Fibroblast of villous mesenchyme (primary cell): ENCODE results near the gene ADAM33. TPM values are rescaled to one million over a fixed set of nuclear protein-coding genes. Genes with fewer than 3 reads are reported as not detected.

ENCODE experiments used
- DNase-seq: peaks from one replicate; pipeline ENCODE4 v3.0.0-alpha.2; 2010; ENCODE audit warnings: low read depth
- H3K4me3 ChIP-seq: 2 replicates; pipeline ENCODE4 v1.5.1; 2011; ENCODE audit warnings: low read depth, mild to moderate bottlenecking, low read length
- total RNA-seq: library from RNA; depleted of rRNA; stranded (reverse); fragments of >200 nt; gene quantifications from 2 replicates; pipeline ENCODE4 v1.2.3, GENCODE V29; 2012
- TF ChIP-seq, protein P1 (sequence below): IDR thresholded peaks from 2 replicates; pipeline ENCODE4 v1.5.1; 2012; ENCODE audit warnings: low read depth, mild to moderate bottlenecking, low read length; ENCODE audit not compliant: insufficient read depth

ADAM33 gene
- total RNA-seq, 1 donor, result 53.1 TPM

DNA sequence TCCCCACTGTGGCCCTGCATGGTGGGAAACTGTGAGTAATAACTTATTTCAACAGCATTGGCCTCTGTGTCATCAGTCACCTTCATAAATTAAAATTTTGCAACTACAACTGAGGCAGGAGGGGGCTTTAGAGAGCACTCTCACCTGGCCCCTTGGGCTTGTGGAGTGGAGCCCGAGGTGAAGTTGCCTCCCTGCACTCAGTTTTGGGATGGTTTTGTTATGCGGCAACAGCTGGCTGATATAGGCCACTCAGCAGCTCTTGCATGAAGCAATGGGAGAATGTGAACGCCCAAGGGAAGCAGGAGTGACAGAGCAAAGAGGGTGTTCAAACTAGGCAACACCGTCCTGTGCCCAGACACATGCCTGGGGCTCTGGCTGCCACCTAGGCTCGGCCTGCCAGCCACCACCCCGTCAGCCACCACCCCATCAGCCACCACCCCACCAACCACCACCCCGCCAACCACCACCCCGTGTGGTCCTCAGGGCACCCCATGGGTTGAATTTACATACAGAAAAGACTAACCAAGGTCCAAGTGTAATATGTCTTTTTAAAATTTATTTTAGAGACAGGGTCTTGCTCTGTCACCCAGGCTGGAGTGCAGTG lies 14.3 kb downstream of the ADAM33 start:
- no peak for DNase-seq
- no peak overlapping the region for H3K4me3 ChIP-seq
- TF ChIP-seq, protein P1, sequence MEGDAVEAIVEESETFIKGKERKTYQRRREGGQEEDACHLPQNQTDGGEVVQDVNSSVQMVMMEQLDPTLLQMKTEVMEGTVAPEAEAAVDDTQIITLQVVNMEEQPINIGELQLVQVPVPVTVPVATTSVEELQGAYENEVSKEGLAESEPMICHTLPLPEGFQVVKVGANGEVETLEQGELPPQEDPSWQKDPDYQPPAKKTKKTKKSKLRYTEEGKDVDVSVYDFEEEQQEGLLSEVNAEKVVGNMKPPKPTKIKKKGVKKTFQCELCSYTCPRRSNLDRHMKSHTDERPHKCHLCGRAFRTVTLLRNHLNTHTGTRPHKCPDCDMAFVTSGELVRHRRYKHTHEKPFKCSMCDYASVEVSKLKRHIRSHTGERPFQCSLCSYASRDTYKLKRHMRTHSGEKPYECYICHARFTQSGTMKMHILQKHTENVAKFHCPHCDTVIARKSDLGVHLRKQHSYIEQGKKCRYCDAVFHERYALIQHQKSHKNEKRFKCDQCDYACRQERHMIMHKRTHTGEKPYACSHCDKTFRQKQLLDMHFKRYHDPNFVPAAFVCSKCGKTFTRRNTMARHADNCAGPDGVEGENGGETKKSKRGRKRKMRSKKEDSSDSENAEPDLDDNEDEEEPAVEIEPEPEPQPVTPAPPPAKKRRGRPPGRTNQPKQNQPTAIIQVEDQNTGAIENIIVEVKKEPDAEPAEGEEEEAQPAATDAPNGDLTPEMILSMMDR, result no peak

DNA sequence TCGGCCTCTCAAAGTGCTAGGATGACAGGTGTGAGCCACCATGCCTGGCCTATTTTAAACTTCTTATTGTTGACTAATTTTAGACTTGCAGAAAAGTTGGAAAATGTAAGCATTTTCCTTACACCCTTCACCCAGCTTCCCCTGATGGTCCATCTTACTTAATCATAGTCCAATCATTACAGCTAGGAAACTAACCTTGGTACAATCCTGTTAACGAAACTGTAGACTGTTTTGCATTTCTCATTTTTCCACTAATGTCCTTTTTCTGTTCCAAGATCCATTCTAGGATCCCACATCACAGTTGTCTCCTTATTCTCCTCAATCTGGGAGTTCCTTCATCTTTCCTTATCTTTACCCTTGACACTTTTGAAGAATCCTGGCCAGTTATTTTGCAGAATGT lies 18.0 kb downstream of the ADAM33 start:
- no peak overlapping the region for H3K4me3 ChIP-seq
- DNase-seq, result no peak
- TF ChIP-seq, protein P1, result no peak

DNA sequence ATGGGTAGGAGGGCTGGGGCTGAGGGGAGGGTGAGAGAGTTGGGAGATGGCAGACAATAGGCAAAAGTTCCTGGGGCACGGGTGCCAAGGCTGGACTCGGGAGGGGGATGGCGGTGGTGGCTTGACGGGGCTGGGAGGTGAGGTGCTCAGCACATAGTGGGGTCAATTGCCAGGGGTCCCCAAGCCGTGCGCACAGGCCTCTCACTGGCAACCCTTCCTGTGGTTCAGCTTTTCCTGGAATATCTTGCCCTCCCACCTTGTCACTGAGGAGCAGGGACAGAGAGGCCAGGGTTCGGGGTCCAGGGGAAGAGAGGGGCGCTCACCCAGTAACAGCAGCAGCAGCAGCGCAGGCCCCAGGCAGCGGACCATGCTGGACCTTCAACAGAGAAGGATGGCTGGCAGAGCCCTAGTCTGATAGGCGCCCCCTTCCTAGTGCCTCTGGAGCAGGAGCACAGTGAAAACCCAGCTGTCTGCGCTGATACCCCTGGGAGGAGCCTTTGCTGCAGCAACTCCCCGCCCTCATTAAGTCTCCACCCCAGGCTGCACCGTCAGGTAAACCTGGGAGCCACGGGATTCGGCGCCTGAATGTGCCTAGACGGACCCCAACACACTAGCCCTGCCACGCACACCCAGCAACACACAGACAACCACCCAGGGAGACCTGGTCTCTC lies 18.6 kb downstream of the ADAM33 start, which contains the start of gene GFRA4:
TSS of gene GFRA4 (minus strand) at position 369 of the 671 bp plus-strand sequence. CDS start at position 369, 0 bp downstream.
- TF ChIP-seq, protein P1, result no peak
- no peak within 1 kb of the TSS for H3K4me3 ChIP-seq
- DNase-seq, result no peak

DNA sequence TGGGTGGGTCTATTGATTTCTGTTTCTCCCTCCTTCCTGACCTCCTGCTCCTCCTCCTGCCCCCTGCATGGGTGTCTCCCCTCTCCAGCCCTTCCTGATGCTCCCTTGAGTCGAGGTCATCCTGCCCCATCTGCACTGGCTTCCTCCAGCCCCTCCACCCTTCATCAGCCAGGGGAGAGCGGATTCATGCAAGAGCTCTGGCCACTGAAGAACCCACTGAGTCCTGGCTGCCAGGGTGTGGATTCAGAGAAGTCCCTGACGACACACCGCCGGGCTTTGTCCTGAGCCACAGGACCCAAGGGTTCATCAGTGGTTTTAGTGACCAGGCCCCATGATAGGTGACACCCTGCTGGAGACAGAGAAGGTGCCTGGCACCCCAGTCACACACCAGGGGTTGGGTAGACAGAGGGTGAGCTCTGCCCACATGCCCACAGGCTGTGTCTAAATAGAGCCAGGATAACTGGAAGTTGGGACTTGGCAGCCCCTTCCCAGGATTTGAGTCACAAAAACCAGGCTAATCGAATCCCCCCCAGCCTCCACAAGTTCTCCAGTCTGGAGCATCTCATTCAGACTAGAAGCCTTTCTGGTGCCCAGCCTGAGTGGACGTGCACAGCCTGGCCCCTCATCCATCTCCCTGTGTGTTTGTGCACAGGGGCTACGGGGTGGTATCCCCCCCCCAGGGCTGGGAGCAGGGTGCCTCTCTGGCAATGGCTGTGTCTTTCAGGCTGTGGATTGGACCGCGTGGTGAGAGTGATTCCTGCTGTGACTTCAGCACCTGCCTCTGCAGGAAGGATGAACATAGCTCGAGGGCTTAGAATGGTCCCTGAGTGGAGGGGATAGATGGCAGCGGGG lies 19.8 kb downstream of the ADAM33 start:
- no peak for DNase-seq
- no peak overlapping the region for H3K4me3 ChIP-seq
- TF ChIP-seq, protein P1, result no peak

DNA sequence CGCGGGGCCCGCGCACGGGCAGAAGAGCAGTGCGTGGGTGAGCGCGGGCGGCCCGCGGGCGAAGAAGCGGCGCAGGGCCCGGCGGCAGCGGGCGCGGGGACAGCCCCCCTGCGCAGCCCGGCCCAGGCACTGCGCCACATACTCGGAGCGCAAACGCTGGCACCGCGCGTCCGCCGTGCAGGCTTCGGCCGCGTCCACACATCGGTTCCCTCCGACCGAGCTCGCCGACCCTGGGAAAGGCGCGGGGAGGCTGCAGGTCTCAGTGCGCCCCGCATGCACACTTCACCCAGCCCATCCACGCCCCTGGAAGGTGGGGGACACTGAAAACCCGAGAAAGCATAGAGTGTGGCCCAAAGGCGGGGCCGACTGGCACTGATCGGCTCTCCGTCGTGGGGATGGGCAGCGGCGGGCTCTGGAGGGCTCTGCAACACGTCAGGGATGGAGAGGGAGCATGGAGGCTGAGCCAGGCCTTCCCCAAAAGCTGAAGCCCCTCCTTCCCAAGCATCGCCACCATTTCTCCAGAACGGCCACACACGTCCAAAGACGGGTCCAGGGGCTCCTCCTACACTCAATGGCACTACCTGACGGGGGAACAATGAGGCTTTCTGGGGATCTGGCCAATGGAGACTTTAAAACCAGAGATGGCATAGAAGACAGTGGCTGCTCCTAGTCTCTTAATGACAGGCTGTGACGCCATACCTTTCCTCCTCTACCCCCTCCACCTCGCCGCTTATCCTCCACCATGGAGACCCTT lies 20.6 kb downstream of the ADAM33 start:
- H3K4me3 ChIP-seq, result no peak overlapping the region
- TF ChIP-seq, protein P1, result no peak
- no peak for DNase-seq

DNA sequence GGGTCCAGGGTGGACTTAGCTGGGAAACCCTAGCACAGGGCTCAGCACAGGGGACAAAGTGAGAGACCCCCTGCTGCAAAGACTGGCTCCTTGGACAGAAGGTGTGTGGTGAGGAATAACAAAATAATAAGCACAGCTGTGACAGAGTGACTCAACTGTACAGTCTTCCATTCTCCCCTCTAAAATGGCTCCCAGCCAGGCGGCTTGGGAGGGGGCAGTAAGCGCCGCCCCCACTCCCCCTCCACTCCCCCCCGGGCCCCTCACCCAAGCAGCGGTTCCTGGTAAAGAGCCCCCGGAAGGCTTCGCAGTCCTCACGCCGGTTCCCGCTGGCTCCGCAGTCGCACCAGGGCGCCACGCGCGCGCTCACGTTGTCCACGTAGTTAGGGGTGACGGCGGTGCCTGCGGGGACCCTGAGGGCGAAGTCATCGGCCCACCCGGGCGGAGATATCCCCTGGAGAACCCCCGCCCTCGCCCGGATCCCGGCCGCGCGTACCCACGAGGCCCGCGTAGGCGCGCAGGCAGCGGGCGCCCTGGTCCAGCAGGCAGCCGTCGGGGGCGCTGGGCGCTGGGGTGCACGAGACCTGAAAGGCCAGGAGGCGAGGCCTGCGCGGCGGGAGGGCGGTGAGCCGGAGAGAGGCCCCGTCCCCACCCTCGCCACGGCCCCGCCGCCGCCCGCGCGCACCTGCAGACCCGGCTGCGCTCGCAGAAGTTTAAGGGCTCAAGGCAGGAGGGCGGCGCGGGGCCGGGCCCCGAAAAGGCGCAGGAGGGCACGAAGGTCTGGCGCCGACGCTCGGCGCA lies 21.3 kb downstream of the ADAM33 start:
- TF ChIP-seq, protein P1, result no peak
- no peak for DNase-seq
- no peak overlapping the region for H3K4me3 ChIP-seq
